ENCODE data around the gene RILPL2.
"Not testable (repeated sequence)": the region's sequence is repeated elsewhere in the genome, so short reads cannot be mapped to it uniquely, and the experiment has no call there.

The RILPL2 gene

GRCh38 chr12:123390498-123391426 lies 45.7 kb downstream of the RILPL2 start:
- peak; percentile 23 for DNase-seq (ENCODE audit: low read depth)
- peak; percentile 12 for TF ChIP-seq CTCF (conservative IDR thresholded peaks at IDR 0.05; ENCODE audit: low read depth, low read length)
- peak overlapping the region; percentile 77 for H3K4me3 ChIP-seq (ENCODE audit: low read depth, low read length)

DNA sequence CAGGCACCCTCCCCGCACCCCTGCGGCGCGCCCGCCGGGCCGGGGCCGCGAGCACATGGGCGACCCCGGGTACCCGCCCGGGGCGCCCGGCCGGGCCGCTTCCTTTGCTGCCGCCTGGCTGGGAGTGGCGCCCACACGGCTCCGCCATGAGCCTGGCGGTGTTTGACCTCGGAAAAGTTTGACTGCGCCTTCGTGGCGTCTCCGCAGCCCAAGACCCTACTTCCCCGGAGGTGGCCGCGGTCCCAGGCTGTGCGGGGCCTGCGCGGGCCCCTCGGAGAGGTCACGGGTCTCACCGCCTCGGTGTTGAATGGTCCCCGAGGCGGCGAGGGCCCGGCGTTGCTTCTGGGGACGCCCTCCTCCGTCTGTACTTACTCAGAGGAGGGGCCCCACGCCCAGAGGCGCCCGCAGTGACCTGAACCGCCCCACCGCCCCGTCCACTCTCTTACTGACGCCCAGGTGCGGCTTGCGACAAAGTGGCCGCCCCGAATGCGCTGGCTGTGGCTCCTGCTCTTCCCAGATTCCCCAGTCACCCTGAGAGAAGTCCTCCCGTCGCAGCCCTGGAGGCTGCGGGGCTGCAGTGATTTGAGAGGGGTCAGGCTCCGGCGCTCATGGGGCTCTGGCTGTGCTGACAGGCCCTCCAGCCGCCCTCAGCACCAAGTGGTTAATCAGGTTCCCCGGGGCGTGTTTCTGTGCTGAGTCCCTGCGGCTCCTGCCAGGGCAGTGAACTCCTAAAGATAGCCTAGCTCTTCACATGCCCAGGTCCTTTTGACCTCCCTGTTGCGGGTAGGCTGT lies 46.7 kb downstream of the RILPL2 start:
- H3K4me3 ChIP-seq (ENCODE audit: low read depth, low read length) = peak overlapping the region; percentile 77
- DNase-seq (ENCODE audit: low read depth) = peak; percentile 28
- TF ChIP-seq CTCF (conservative IDR thresholded peaks at IDR 0.05; ENCODE audit: low read depth, low read length) = no peak

DNA sequence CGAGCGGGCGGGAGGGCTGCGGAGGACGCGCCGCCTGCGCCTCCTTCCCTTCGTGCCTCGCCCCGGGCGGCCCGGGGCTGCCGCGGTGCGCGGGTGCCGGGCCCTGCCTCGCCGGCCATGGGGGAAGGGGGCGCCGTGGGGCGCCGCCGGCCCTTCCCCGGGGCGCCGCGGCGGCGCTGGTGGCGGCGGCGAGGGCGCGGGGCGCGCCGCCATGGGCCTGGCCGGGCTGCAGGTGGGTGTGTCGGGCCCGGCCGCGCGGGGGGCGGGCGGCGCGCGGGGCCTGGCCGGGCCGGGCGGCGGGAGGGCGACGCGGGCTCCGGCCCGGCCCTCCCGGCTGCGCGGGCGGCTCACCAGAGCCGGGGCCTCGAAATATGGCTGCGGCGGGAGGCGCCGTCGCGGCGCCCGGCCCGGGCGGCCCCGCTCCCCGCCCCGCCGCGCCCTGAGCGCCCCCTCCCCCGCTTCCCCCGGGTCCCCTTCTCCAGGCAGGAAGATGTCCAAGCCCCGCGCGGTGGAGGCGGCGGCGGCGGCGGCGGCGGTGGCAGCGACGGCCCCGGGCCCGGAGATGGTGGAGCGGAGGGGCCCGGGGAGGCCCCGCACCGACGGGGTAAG lies 47.4 kb downstream of the RILPL2 start:
- DNase-seq (ENCODE audit: low read depth) = no peak
- H3K4me3 ChIP-seq (ENCODE audit: low read depth, low read length) = peak overlapping the region; percentile 77

DNA sequence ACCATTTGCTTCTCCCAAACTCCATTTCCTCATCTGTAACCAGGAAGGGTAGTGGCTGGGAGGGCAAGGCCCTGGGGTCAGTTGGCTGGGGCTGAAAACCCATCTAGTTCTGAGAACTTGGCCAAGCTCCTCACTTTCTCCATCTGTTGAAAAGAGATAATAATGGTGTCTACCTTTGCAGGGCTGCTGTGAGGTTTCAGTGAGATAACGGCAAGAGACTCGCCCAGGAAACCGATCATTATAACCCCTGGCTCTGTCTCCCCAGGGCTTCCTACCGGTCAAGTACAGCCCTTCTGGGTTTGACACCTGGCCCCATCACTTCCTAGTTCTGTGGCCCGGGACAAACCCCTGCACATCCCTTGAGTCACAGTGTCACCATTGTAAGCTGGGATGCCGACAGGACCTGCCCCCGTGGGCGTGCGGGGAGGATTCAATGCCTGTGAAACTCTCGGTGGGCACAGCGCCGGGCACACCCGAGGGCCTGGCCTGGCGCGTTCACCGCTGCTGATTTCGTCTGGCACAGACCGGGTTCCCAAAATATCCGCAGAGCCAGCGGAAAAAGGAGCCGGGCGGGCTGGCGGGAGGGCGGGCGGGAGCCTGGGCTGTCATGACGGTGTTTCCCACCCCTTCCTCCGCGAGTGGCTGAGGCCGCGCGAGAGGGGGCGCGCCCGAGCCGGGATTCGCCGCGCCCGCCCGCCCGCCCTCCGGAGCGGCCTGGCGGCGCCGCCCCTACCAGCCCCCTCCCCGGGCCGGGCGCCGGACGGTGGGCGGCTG lies 48.1 kb downstream of the RILPL2 start:
- DNase-seq (ENCODE audit: low read depth) = peak; percentile 59
- H3K4me3 ChIP-seq (ENCODE audit: low read depth, low read length) = peak overlapping the region; percentile 77
- TF ChIP-seq CTCF (conservative IDR thresholded peaks at IDR 0.05; ENCODE audit: low read depth, low read length) = no peak

More for the DNA sequence above, 47.4 kb downstream of the RILPL2 start:
- TF ChIP-seq CTCF (conservative IDR thresholded peaks at IDR 0.05; ENCODE audit: low read depth, low read length) = no peak

DNA sequence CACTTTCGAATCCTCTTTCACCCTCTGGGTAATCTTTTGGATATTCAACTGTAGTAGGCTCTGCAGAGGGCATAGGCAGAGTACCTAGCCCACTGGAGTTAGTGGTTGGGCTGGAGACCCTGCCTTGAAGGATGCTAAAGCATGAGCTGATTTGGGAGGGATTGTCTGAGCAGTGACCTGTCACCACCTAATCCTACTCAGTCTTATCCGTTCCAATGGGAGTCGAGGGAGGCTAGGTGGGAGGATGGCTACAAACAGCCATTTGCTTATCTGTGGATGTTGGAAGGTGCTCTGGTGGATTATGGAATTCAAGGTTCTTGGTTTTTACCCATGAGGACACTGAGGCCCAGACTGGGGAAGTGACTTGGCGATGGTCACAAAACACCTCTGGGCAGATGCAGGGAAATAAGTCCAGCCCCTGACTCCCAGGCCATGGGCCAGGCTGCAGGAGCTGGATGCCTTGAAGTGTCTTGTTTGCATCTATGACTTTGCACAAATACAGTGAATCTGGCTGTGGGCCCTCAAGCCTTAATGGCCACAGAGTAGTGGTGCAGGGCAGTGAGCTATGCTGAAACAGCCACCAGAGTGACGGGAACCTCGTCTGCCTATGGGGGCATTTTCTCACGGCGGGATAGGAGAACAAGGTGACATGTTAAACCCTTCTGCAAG lies 48.8 kb downstream of the RILPL2 start:
- no peak for DNase-seq (ENCODE audit: low read depth)
- H3K4me3 ChIP-seq (ENCODE audit: low read depth, low read length) = no peak overlapping the region
- TF ChIP-seq CTCF (conservative IDR thresholded peaks at IDR 0.05; ENCODE audit: low read depth, low read length) = no peak

- DNase-seq (ENCODE audit: low read depth); H3K4me3 ChIP-seq (ENCODE audit: low read depth, low read length): not testable (repeated sequence)
Measured at GRCh38 chr12:123385536-123385935, 50.9 kb downstream of the RILPL2 start.

Data from choroid plexus epithelial cell (primary cell).